ENCODE data around the gene SIRT4. TPM values are rescaled to one million over a fixed set of nuclear protein-coding genes. Genes with fewer than 3 reads are reported as not detected.
A peak's percentile ranks its signal among the peaks of the same experiment; 100 is the strongest.

The SIRT4 gene
- total RNA-seq, 3 donors from 2014 or later = 0.98 to 3.1 (median 1.6) TPM

DNA sequence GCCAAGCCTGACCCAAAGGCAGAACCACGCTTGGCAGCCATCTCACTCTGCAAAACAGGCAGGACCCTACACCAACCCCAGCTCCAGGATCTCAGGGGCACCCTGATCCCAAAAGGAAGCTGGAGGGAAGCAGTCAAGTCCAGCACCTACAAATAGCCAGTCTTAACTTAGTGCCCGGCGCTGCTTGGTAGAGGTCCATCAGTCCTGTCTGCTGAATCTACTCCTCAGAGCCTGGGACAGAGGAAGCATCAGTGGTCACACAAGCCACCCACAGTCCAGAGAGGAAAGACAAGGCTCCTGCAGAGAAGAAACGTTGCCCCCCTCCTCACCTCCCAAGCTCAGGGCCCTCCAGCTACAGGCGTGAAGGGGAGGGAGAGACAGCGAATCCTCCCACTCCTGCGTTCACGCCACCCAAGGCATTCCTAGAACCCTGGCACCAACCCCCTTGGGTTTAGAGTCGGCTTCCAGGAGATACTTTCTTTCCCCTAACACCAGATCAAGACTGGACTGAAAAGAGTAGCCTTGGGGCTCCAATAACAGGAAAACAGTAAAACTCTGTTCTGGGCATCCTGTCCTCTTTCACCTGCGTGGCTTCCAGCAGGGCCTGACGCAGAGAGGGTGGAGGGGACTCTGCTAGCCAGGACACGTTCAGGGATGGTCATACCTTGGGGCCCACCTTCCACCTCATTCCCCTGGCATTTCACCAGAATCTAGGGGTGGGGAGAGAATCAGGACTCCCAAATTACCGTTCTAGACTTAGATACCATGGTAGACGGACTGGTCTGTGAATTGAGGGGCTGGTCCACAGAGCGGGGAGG is 37.8 kb upstream of the SIRT4 start:
- peak in 1 of 2 donors; percentile 86 for DNase-seq (ENCODE audit: low spot score in 2 of 2)
- no peaks in the 10 kb centered on the region for H3K36me3 ChIP-seq
- no peaks in the 10 kb centered on the region for H3K27me3 ChIP-seq
- peak overlapping the region; percentile 93 to 94 for H3K27ac ChIP-seq
- TF ChIP-seq, protein P1, sequence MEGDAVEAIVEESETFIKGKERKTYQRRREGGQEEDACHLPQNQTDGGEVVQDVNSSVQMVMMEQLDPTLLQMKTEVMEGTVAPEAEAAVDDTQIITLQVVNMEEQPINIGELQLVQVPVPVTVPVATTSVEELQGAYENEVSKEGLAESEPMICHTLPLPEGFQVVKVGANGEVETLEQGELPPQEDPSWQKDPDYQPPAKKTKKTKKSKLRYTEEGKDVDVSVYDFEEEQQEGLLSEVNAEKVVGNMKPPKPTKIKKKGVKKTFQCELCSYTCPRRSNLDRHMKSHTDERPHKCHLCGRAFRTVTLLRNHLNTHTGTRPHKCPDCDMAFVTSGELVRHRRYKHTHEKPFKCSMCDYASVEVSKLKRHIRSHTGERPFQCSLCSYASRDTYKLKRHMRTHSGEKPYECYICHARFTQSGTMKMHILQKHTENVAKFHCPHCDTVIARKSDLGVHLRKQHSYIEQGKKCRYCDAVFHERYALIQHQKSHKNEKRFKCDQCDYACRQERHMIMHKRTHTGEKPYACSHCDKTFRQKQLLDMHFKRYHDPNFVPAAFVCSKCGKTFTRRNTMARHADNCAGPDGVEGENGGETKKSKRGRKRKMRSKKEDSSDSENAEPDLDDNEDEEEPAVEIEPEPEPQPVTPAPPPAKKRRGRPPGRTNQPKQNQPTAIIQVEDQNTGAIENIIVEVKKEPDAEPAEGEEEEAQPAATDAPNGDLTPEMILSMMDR (IDR thresholded peaks at IDR 0.05) = no peak
- TF ChIP-seq POLR2AphosphoS5 (IDR thresholded peaks at IDR 0.05) (peak in 2 of 3 donors; percentile 20 to 52), POLR2A (IDR thresholded peaks at IDR 0.05) (no peak)
- no peaks in the 10 kb centered on the region for H3K9me3 ChIP-seq
- H3K4me3 ChIP-seq = peak overlapping the region; percentile 96 to 98 (median 98)
- peaks cover 11 to 29% of the 10 kb centered on the region in 2 donors for H3K4me1 ChIP-seq
- intact Hi-C loops (cut with DNase I; ENCODE audit: low total_unique reads) = no loop called here

DNA sequence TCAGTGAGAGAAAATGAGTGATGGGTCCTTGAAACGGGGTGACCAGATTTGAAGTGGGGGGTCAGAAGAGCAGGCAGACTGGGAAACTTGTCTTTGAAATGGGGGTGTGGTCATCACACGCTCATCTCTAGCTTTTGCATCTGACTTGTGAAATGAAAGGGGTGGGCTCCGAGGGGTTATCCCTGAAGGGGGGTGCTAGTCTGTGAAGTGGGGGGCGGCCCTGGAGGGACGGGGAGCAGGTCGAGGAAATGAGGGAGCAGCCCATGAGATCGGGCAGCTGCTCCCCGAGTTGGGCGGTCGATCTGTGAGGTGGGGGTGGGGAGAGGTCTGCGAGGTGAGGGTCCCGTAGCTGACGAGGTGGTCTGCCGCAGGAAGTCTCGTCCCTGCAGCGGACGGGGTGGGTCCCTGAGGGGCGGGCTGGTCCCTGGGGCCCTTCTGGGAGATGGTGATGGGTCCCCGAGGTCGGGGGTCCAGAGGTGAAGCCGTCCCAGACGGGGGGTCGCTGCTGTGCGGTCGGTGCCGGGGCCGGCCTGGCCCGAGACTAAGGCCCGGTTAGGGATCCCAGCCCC is 37.1 kb upstream of the SIRT4 start:
- Histone ChIP-seq H3K27me3 (no peaks in the 10 kb centered on the region), H3K9me3 (no peaks in the 10 kb centered on the region), H3K27ac (peak overlapping the region; percentile 93 to 94), H3K4me3 (peak overlapping the region; percentile 96 to 98 (median 98)), H3K36me3 (no peaks in the 10 kb centered on the region), H3K4me1 (peaks cover 11 to 29% of the 10 kb centered on the region in 2 donors)
- intact Hi-C loops (cut with DNase I; ENCODE audit: low total_unique reads) = loop anchor here (5.0 kb wide), 1 partner anchor 33 kb away; no protein-coding TSS in a partner anchor
- TF ChIP-seq POLR2A (IDR thresholded peaks at IDR 0.05) (no peak), POLR2AphosphoS5 (IDR thresholded peaks at IDR 0.05) (no peak)
- TF ChIP-seq, protein P1 (IDR thresholded peaks at IDR 0.05) = no peak
- no peak for DNase-seq (ENCODE audit: low spot score in 2 of 2)

DNA sequence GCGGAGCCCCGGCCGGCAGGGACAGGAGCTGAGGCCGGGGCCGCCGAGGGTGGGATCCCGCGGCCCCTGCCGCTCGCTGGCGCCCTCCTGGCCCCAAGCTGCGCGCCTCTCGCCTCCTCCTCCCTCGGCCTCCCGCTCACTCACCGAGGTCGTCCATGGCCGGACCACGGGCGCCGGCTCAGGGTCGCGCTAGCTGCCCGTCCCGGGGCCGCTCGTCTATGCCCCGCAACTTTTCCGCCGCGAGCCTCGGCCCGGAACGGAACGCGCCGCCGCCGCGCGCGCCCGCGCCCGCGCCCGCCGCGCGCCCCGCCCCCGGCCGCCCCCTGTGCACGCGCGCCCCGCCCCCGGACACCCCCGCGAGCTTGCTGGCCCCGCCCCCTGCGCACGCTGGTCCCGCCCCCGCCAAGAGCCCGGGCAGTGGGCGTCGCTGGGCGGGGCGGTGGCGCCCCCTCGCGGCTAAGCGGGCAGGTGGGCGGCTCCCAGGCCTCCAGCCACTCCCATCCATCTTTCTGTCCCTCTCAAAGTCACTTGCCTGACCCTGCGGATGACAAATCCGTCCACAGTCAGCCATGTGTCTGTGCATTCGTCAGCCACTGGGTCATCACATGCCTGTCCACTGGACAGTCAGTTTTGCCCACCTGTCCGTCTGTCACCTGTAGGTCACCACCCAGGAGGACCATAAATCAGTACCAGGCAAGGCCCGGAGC is 36.5 kb upstream of the SIRT4 start, which contains the start of gene PXN:
TSS of gene PXN (minus strand) at position 258 of the 707 bp plus-strand sequence. CDS start at position 157, 101 bp downstream.
- peak within 1 kb of the TSS; percentile 93 to 94 for H3K27ac ChIP-seq
- intact Hi-C loops (cut with DNase I; ENCODE audit: low total_unique reads) = loop anchor here (5.0 kb wide), 1 partner anchor 33 kb away; no protein-coding TSS in a partner anchor
- H3K9me3 ChIP-seq = no peaks in the 10 kb centered on the region
- peaks cover 11 to 29% of the 10 kb centered on the region in 2 donors for H3K4me1 ChIP-seq
- H3K27me3 ChIP-seq = no peaks in the 10 kb centered on the region
- DNase-seq (ENCODE audit: low spot score in 2 of 2) = peak; percentile 77 to 86
- H3K4me3 ChIP-seq = peak within 1 kb of the TSS; percentile 96 to 98 (median 98)
- H3K36me3 ChIP-seq = no peaks in the 10 kb centered on the region
- TF ChIP-seq POLR2A (IDR thresholded peaks at IDR 0.05) = peak; percentile 18
- TF ChIP-seq, protein P1 (IDR thresholded peaks at IDR 0.05) = peak; percentile 43 to 73 (median 62)
- peak in 2 of 3 donors; percentile 17 to 56 for TF ChIP-seq POLR2AphosphoS5 (IDR thresholded peaks at IDR 0.05)

DNA sequence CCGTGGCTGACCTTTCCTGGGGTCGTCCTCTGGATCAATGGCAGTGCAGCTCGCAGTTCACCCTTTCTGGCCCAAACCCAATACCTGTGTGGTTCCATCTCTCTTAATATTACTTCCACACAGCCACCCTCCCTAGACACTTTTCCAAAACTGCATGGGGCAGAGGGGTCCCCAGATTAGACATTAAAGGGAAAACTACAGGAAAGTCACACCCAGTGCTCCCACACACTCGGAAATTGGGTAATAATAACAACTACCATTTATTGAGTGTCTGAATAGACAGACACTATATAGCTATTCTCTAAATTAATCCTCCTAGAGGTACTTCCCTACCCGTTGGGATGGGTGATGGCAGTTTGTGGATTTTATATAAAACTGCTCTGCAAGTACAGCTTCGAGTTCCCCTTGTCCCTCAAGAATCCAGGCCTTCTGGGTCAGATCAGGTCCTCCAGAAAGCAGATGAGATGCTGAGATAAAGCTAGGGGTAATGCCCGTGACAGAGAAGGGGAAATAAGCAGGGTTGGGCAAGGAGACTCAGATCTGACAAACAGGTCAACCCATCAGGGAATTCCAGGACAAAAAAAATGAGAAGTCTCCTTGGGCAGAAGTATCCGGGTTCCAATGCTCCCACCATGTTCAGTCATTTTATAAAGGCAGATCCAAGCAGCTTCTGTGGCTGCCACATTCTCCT is 35.8 kb upstream of the SIRT4 start:
- intact Hi-C loops (cut with DNase I; ENCODE audit: low total_unique reads) = loop anchor here (5.0 kb wide), 1 partner anchor 34 kb away; no protein-coding TSS in a partner anchor
- no peak for TF ChIP-seq POLR2AphosphoS5 (IDR thresholded peaks at IDR 0.05)
- TF ChIP-seq, protein P1 (IDR thresholded peaks at IDR 0.05) = no peak
- Histone ChIP-seq H3K36me3 (no peaks in the 10 kb centered on the region), H3K27ac (peak overlapping the region in 1 of 2 donors; percentile 13), H3K27me3 (no peaks in the 10 kb centered on the region), H3K4me1 (peaks cover 11 to 29% of the 10 kb centered on the region in 2 donors), H3K9me3 (no peaks in the 10 kb centered on the region), H3K4me3 (no peak overlapping the region)
- no peak for DNase-seq (ENCODE audit: low spot score in 2 of 2)
